Breast epithelium (tissue), 4 donors: ENCODE results near the gene PNPO. TPM values are rescaled to one million over a fixed set of nuclear protein-coding genes. Genes with fewer than 3 reads are reported as not detected.
A peak's percentile ranks its signal among the peaks of the same experiment; 100 is the strongest.

ENCODE experiments used
- DNase-seq, 2 donors: peaks; one replicate each; pipeline ENCODE4 v3.0.0-alpha.2; 2019; ENCODE audit warnings: low spot score in 2 of 2
- H3K27ac ChIP-seq, 2 donors: fragments of 200-600 bp; sonication (generic) in 1 of 2; one replicate each; pipeline ENCODE4 v1.5.1; 2016 to 2019; ENCODE audit warnings: mild to moderate bottlenecking in 1 of 2
- H3K27me3 ChIP-seq, 2 donors: fragments of 200-600 bp; sonication (generic) in 1 of 2; one replicate each; pipeline versions ENCODE4 v1.5.1 to v1.6.0; 2017 to 2019; ENCODE audit warnings: control low read depth in 1 of 2, mild to moderate bottlenecking in 1 of 2
- H3K36me3 ChIP-seq: fragments of 200-600 bp; one replicate; pipeline ENCODE4 v1.5.1; 2019
- H3K4me1 ChIP-seq, 2 donors: fragments of 200-600 bp; sonication (generic); one replicate each; pipeline ENCODE4 v1.5.1; 2016 to 2019; ENCODE audit warnings: control low read depth in 1 of 2
- H3K4me3 ChIP-seq, 3 donors: fragments of 200-600 bp; sonication (generic); 1 replicate in 2 of 3; 2 replicates in 1 of 3; pipeline ENCODE4 v1.5.1; 2016 to 2019; ENCODE audit warnings: mild to moderate bottlenecking in 3 of 3, moderate library complexity in 2 of 3
- H3K9me3 ChIP-seq, 2 donors: fragments of 200-600 bp; sonication (generic) in 1 of 2; one replicate each; pipeline ENCODE4 v1.5.1; 2016 to 2019; ENCODE audit warnings: control low read depth in 1 of 2
- POLR2A ChIP-seq: fragments of 450-650 bp; IDR thresholded peaks from one replicate; pipeline ENCODE4 v1.6.1; 2016; ENCODE audit warnings: antibody characterized with exemption, mild to moderate bottlenecking, moderate library complexity
- POLR2AphosphoS5 ChIP-seq, 3 donors: sonication (generic); formaldehyde crosslinking; IDR thresholded peaks; one replicate each; pipeline ENCODE4 v1.6.1; 2017; ENCODE audit warnings: antibody characterized with exemption in 3 of 3
- intact Hi-C: fragments of 100-400 bp; cut with DNase I; formaldehyde crosslinking; loops from one replicate; pipeline ENCODE4 v1.15.1; 2023; ENCODE audit warnings: low total_unique reads
- total RNA-seq, 3 donors: library from RNA; depleted of rRNA; stranded (reverse); fragments of >200 nt; gene quantifications; one replicate each; pipeline ENCODE4 v1.1.0, GENCODE V29; 2016
- TF ChIP-seq, protein P1 (sequence below), 3 donors: fragments of 450-650 bp; IDR thresholded peaks; one replicate each; pipeline ENCODE4 v1.5.1; 2016 to 2017; ENCODE audit warnings: antibody characterized with exemption in 3 of 3, mild to moderate bottlenecking in 3 of 3, moderate library complexity in 3 of 3

The PNPO gene
- total RNA-seq, 3 donors from 2014 or later = 28.3 to 61.2 (median 34.7) TPM

DNA sequence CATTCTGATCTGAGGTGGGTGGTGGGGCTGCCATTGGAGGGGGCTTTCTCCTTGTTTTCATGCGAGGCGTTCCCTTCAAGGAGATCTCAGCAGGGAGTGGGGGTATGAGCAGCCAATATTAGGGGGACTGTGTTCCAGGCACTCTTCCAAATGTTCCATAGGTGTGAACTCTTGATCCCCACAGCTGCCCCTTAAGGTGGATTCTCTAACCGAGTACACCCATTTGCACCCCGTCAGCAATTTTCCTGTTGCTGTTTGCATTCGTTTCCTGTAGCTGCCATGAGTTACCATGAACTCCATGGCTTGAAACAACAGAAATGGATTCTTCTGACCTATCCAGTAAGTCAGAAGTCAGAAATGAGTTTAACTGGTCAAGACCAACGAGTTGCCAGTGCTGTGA is 20.0 kb downstream of the PNPO start:
- intact Hi-C loops = no loop called here
- Histone ChIP-seq H3K9me3 (no peaks in the 10 kb centered on the region), H3K27ac (no peak overlapping the region), H3K36me3 (no peaks in the 10 kb centered on the region), H3K4me3 (no peak overlapping the region), H3K27me3 (no peaks in the 10 kb centered on the region), H3K4me1 (peaks cover 0 to 14% of the 10 kb centered on the region in 2 donors)
- TF ChIP-seq, protein P1, sequence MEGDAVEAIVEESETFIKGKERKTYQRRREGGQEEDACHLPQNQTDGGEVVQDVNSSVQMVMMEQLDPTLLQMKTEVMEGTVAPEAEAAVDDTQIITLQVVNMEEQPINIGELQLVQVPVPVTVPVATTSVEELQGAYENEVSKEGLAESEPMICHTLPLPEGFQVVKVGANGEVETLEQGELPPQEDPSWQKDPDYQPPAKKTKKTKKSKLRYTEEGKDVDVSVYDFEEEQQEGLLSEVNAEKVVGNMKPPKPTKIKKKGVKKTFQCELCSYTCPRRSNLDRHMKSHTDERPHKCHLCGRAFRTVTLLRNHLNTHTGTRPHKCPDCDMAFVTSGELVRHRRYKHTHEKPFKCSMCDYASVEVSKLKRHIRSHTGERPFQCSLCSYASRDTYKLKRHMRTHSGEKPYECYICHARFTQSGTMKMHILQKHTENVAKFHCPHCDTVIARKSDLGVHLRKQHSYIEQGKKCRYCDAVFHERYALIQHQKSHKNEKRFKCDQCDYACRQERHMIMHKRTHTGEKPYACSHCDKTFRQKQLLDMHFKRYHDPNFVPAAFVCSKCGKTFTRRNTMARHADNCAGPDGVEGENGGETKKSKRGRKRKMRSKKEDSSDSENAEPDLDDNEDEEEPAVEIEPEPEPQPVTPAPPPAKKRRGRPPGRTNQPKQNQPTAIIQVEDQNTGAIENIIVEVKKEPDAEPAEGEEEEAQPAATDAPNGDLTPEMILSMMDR (IDR thresholded peaks at IDR 0.05) = no peak
- TF ChIP-seq POLR2A = no peak
- no peak for TF ChIP-seq POLR2AphosphoS5 (IDR thresholded peaks at IDR 0.05)
- no peak for DNase-seq

DNA sequence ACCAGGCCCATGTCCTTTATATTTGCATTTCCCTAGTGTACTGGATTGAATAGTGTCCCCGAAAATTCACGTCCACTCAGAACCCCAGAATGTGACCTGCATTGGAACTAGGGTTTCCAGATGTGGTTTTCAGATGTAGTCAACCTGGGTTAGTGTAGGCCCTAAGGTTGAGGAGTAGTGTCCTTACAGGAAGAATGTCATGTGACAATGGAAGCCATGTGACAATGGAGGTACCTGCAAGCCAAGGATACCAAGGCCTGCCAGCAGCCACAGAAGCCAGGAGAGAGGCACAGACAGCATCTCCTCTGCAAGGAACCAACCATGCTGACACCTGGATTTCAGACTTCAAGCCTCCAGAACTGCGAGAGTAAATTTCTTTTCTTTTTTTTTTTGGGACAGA is 21.5 kb downstream of the PNPO start:
- TF ChIP-seq, protein P1 (IDR thresholded peaks at IDR 0.05) = no peak
- no peak for TF ChIP-seq POLR2A
- TF ChIP-seq POLR2AphosphoS5 (IDR thresholded peaks at IDR 0.05) = no peak
- DNase-seq = no peak
- no peaks in the 10 kb centered on the region for H3K27me3 ChIP-seq
- no peak overlapping the region for H3K27ac ChIP-seq
- intact Hi-C loops = no loop called here
- H3K4me3 ChIP-seq = no peak overlapping the region
- peaks cover 0 to 14% of the 10 kb centered on the region in 2 donors for H3K4me1 ChIP-seq
- H3K36me3 ChIP-seq = no peaks in the 10 kb centered on the region
- H3K9me3 ChIP-seq = no peaks in the 10 kb centered on the region

DNA sequence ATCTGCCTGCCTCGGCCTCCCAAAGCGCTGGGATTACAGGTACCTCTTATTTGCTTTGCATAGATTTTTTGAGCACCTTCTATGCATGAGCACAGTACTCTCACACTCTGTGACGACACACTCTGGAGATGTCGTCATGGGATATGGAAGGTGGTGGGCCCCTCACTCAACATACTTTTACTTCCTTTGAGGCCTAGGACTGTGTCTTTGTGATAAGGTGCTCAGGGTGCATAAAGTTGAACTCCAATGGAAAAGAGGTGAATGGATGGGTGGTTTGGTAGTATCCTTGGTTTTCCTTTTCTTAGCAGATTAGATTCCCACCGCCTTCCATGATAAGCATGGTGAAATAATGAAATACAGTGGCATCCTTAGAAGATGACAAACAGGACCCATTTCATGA is 23.5 kb downstream of the PNPO start:
- TF ChIP-seq POLR2A (no peak), POLR2AphosphoS5 (IDR thresholded peaks at IDR 0.05) (no peak)
- TF ChIP-seq, protein P1 (IDR thresholded peaks at IDR 0.05) = no peak
- no peaks in the 10 kb centered on the region for H3K36me3 ChIP-seq
- DNase-seq = no peak
- no peak overlapping the region for H3K4me3 ChIP-seq
- H3K9me3 ChIP-seq = no peaks in the 10 kb centered on the region
- no peak overlapping the region for H3K27ac ChIP-seq
- peaks cover 0 to 4% of the 10 kb centered on the region in 2 donors for H3K4me1 ChIP-seq
- no peaks in the 10 kb centered on the region for H3K27me3 ChIP-seq
- intact Hi-C loops = no loop called here

DNA sequence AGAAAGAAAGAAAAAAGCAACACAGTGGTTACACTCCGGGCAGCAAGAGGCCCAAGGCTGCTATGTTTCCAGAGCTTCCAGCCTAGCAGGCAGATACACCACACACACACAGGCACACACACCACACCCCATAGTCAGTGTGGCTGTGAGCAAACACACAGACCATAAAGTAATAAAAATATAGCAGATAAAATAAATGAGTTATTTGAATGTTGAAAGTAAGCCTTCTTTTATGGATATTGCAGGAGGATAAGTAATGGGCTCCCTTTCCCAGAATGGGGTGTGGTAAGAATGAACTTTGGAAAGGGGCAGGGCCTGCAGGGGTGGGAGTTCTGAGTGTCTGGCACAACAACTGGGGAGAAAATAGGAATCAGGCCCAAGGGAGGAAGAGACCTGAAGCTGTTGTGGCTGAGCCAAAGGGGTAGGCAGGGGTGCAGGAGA is 24.7 kb downstream of the PNPO start:
- H3K27ac ChIP-seq = peak overlapping the region; percentile 23 to 56
- H3K4me1 ChIP-seq = no peaks in the 10 kb centered on the region
- H3K36me3 ChIP-seq = no peaks in the 10 kb centered on the region
- no peaks in the 10 kb centered on the region for H3K27me3 ChIP-seq
- no peak for DNase-seq
- TF ChIP-seq POLR2AphosphoS5 (IDR thresholded peaks at IDR 0.05) = no peak
- no peak for TF ChIP-seq POLR2A
- TF ChIP-seq, protein P1 (IDR thresholded peaks at IDR 0.05) = no peak
- no peak overlapping the region for H3K4me3 ChIP-seq
- intact Hi-C loops = no loop called here
- no peaks in the 10 kb centered on the region for H3K9me3 ChIP-seq

DNA sequence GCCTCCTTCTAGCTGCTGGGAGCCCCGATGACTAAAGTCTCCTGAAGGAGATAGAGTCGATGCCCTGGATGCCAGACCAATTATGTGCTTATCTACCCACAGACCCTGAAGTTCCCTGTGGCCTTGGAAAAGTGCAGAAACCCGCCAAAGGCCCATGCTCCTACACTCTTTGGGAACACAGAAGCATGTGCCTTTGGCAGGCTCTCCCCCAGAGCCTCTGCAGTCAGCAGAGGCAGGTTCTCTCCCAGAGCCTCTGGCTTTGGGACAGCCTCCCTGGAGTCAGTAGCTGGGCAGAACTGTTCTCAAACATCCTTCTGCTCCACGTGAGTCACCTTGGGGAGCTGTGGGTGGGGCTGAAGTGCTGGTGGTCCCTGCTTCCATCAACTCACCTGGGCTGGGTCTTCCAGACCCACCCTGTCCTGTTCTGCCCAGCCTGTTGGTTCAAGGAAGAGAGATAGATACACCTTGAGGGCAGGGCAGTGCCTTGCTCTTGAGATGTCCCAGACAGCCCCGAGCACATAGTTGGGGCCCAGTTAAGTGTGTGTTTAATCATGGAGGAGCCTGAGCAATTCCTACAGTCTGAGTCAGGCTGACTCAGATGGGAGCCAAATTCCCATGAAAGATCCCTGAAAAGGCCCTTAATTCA is 26.4 kb downstream of the PNPO start:
- no peaks in the 10 kb centered on the region for H3K27me3 ChIP-seq
- H3K4me1 ChIP-seq = peaks cover 0 to 7% of the 10 kb centered on the region in 2 donors
- H3K9me3 ChIP-seq = no peaks in the 10 kb centered on the region
- TF ChIP-seq POLR2A (no peak), POLR2AphosphoS5 (IDR thresholded peaks at IDR 0.05) (no peak)
- TF ChIP-seq, protein P1 (IDR thresholded peaks at IDR 0.05) = no peak
- H3K27ac ChIP-seq = peak overlapping the region in 1 of 2 donors; percentile 67
- H3K4me3 ChIP-seq = no peak overlapping the region
- intact Hi-C loops = no loop called here
- no peak for DNase-seq
- H3K36me3 ChIP-seq = no peaks in the 10 kb centered on the region
